Measurements from ENCODE around the gene HMGB3.
A peak's percentile ranks its signal among the peaks of the same experiment; 100 is the strongest.
"Not testable (repeated sequence)": the region's sequence is repeated elsewhere in the genome, so short reads cannot be mapped to it uniquely, and the experiment has no call there.

HMGB3 gene

DNA sequence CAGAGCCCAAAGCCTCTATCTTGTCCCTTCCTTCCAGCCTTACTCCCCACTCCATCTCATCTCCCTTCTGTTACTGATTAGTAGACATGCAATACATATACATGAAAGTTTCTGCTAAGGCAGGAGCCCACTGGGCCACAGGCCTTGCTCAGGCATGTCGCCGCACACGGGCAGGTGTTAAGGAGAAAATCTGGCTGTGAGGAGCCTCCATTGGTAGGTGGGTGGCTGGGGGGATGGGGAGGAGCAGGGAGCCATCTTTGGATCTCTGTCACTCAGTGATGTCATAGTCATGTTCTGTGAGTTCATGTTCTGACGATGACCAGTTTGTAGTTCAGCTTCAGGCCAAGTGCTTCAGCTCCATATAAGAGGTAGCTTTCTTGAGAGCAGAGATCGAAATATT is 2.9 kb upstream of the HMGB3 start:
- no peak for DNase-seq

DNA sequence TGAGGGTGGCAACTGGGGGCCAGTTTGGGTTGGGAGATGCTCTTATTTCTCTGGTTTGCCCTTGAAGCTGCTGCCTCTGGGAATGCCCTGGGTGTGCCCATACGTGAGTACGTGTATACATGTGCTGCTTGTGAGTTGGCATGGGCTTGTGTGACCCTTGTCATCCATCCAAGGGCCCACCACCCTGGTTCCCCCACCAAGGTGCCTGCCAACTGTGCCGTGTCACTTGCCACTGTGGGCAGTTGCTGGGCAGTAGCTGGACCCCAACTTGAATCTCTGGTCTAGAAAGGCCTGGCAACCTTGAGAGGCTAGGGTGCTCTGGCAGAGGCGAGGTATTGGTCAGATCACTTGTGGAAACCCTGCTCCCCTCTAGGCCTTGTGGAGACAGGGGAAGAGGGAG is 2.4 kb upstream of the HMGB3 start:
- no peak for DNase-seq

DNA sequence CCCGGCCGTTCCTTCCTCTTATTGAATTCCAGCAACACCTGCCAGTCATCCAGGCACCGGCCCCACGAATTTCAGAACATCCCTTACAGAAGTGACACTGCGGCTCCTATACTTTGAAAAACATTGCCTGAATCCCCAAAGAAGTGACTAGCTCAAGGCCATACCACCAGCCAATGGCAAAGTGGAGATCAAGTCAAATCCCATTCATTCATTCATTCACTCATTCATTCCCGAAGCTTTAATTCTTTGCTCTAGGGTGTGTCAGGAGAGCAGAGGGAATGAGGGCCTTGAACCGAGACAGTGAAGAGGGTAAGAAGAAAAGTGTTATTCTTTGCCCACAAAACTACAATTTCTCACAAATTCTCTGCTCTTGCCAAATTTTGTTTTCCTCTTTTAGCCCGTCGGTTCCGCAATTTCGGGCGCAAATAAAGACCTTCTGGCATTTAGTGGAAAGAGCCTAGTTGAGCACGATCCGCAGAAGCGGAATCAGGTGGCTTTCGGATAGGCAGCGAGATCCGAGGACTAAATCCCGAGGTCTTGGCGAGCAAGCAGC is 824 bp upstream of the HMGB3 start:
- no peak for DNase-seq

DNA sequence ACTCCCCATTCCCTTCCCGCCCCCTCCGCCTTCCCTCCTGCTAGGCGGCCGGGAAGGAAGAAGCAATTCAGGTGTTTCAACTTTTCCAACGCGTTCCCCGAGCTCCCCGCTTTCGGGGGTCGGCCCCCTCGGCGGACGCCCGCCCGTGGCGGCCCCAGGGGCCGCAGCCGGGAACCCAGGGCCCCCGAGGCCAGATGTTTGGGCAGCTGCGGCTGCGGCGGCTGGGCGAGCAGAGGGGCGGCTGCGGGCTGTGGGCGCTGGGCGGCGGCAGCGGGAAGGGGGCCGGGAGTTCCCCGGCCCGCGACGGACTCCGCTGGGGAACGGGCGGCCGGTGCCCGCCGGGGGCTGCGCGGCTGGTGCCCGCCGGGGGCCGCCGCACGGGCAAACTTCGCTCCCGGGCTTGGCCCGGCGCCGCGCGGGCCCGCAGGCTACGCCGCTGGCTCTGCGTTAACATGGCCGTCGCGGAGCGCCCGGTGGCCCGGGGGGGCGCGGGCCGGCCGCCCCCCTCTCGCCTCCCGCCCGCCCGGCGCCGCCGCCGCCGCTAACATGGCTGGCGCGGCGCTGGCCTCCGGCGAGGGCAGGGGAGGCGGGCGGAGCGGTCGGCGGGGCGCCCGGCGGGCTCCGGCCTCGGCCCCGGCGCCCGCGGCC is 510 bp downstream of the HMGB3 start:
- peak; percentile 30 for DNase-seq

DNA sequence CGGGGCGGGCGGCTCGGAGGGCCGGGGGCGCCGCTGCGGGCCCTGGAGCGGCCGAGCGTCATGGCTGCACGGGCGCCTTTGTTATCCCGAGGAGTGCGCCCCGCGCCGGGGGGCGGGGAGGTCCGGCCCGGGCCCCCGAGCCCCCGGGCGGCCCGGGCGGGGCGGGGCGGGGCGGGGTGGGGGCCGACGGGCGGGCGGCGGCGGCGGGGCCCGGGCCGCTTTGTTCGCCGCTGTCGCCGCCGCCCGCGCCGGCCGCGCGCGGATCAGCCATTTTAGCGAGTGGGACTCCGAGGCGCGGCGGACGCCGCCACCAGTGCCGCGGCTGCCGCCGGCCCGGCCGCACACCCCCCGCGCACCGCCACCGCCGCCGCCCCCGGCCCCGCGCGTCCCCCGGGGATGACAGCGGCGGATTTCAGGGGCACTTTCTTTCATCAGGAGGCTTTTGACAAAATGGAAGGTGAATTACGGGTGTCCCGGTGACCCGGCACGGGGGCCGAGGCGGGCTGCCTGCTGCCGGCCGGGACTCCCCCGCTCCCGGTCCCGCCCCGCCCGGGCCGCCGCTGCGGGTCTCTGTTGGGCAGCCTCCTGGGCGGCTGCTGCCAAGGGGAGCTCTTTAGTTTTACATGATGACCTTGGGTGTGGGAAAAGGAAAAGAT is 1.2 kb downstream of the HMGB3 start:
- DNase-seq: peak; percentile 39

DNA sequence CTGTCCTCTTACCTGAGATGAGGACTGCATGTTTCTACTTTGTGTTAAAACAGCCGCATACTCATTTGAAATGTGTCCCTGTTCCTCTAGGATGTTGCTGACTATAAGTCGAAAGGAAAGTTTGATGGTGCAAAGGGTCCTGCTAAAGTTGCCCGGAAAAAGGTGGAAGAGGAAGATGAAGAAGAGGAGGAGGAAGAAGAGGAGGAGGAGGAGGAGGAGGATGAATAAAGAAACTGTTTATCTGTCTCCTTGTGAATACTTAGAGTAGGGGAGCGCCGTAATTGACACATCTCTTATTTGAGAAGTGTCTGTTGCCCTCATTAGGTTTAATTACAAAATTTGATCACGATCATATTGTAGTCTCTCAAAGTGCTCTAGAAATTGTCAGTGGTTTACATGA is 4.6 kb downstream of the HMGB3 start:
- DNase-seq: not testable (repeated sequence)

DNA sequence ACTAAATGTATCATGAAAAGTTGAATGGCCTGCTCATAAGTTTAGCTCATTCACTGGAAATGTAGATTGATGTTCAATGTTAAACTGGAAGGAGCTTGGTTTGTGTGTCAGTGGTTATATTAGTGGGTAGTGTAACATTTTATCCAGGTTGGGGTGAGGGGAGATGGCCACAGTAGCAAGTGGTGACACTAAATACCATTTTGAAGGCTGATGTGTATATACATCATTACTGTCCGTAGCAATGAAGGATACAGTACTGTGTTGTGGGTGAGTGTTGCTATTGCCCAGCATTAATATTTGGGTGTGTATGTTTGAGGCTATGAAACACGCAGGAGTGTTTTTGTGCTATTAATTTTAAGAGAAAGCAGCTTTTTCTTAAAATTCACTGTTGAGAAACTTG is 6.3 kb downstream of the HMGB3 start:
- DNase-seq: no peak

DNA sequence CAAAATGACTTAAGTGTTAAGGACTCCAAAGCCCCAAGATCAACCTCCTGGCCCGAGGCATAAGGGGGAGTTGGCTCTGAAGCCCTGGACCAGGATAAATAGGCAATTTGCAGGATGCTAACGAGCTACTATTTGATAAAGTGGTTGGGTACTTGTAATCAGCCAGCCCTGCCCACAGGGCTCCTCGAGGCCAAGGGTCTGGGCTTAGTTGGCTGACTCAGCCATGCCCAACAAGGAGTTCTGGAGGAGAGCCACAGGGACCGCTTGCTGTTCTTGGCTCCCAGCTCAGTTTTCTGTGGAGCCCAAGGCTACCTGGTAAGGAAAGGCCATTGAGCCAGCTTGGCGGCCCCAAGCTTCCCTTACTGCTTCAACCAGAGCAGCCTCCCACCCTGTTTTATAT is 7.8 kb downstream of the HMGB3 start:
- no peak for DNase-seq

DNA sequence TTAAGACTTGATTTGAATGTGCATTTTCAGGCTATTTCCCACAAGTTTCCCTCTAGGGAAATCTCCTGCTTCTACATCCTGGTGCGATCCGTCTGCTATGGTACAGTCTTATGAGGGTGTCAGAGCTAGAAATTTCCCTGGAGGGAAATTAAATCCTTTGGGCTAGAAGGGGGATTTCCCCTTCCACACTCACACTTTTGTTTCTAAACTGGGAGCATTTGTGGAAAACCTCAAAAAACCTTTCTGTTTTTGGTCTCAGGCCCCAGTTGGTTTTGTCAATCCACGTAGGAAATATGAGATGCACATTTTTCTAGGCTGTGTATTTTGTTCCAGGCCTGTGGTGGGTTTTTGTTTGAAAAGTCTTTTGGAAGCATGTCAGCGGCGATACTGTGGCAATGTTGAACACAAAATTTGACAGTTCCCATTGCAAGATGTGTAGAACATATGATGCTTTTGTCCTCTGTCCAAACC is 17.8 kb downstream of the HMGB3 start:
- DNase-seq: no peak

DNA sequence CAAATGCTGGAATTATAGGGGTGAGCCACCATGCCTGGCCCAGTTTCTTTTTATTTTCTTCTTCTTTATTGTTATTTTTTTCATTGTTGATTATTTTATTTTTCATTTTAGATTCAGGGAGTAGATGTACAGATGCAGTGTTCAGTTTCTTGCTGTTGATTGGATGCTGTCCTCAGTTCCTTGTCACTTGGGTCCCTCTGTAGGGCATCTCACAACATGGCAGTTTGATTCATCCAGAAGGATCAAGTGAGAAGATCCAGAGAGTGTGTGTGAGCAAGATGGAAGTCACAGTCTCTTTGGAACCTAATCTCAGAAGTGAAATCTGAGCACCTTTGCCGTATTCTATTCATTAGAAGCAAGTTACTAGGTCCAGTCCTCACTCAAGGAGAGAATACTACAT is 20.9 kb downstream of the HMGB3 start:
- DNase-seq: no peak

DNA sequence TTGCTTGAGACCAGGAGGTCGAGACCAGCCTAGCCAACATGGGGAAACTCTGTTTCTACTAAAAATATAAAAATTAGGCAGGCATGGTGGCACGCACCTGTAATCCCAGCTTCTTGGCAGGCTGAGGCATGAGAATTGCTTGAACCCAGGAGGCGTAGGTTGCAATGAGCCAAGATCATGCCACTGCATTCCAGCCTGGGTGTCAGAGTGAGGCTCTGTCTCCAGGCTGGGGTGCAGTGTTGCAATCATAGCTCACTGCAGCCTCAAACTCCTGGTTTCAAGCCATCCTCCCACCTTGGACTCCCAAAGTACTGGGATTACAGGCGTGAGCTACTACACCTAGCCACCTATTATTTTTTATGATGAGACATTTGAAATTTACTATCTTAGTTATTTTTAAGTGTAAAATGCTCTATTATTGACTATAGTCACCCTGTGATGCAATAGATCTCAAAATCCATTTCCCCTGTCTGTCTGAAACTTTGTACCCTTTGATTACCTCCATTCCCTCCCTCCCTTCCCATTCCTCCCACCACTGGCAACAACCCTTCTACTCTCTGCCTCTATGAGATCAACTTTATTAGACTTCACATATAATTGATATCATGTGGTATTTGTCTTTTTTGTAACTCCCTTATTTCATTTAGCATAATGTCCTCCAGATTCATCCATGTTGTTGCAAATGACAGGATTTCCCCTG is 23.4 kb downstream of the HMGB3 start:
- DNase-seq: no peak

DNA sequence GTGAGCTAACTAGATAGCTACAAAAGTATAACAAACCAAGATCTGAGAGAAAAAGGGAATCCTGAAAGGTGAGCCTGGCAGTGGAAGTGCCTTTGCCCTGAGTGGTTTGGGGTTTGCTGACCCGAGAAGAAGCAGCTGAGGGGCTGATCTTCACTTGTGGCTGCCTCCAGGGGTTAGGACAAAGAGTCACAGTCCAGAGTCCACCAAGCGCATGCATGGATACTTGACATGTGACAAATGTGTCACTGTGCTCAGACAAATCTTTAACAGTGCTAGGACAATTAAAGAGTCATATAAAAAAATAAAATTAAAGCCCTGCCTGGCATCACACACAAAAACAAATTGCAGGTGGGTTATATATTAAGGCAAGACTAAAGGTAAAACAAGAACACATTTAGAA is 26.4 kb downstream of the HMGB3 start:
- DNase-seq: no peak

DNA sequence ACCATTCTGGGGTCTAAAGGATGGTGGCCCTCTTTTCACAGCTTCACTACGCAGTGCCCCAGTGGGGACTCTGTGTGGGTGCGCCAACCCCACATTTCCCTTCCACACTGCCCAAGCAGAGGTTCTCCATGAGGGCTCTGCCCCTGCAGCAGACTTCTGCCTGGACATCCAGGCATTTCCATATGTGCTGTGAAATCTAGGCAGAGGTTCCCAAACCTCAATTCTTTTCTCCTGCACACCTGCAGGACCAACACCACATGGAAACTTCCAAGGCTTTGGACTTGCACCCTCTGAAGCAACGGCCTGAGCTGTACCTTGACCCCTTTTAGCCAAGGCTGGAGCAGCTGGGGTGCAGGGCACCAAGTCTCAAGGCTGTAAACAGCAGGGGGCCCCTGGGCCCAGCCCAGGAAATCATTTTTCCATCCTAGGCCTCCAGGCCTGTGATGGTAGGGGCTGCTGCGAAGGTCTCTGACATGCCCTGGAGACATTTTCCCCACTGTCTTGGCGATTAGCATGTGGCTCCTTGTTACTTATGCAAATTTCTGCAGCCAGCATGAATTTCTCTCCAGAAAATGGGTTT is 30.1 kb downstream of the HMGB3 start:
- DNase-seq: no peak

DNA sequence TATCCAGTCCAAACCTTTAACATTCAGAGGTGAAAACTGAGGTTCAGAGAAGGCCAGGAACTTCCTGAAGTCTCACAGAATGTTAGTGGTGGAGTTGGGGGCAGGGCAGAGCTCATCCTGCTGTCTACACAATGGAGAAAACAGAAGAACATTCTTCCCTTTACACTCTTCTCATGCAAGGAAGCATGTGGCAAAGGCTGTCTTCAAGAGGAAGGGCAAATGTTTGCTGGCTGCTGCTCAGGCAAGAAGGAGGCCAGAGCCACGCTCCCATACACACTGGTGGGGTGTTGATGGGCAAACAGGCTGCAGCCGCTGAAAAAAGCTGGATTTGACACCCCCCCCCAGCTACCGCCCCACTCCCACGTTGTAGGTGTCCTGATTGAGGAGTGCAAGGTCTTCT is 32.5 kb downstream of the HMGB3 start:
- DNase-seq: no peak

DNA sequence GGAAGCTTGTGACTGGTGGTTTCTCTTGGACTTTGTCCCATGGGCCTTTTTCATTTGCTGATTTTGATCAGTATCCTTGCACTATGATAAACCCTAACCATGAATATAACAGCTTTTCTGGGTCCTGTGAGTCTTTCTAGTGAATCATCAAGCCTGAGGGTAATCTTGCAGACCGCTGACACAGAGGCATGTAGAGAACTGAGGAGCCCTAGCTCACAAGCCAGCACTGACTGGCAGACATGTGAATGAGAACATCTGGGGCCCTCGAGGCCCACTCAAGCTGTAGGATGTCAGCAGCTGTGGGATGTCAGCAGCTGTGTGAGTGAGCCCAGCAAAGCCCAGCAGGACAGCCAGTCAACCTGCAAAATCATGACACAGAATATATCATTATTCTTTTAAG is 36.7 kb downstream of the HMGB3 start:
- DNase-seq: no peak

DNA sequence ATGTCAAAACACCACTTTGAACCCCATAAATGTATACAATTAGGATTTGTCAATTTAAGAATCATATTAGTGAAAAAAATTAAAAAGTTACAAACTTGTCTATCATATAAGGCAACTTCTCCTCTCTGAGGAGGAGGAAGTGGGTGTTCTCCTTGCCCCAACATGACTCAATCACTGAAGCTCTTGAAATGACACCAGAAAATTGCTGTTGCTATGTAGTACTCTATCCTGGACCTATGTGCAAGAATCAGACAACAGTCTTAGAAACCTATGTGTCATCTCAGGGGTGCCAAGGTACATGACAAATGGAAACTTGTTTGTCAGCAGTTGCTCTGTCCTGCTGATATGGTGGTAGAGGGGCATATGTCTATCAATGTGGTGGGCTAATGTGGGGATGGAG is 47.7 kb downstream of the HMGB3 start:
- DNase-seq: no peak

DNA sequence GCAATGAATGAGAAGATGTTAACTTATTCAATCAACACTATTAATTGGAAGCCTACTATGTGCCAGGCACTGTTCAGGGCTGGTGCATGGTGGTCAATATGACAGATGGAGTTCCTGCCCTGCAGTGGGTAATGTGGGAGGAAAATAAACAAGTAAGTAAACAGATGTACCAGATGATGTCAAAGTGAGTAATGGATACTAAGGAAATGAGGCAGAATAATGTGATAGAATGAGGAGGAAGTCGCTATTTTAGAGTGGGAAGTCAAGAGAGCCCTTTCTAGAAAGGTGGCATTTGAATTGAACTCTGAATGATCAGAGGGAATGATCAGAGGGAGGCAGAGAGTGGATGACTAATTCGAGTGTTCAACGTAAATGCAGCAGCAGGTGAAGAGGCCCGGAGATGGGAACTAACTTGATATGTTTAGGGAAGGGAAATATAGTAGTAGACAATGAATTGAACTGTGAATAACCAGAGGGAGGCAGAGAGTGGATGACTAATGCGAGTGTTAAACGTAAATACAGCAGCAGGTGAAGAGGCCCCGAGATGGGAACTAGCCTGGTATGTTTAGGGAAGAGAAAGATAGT is 48.3 kb downstream of the HMGB3 start:
- no peak for DNase-seq

DNA sequence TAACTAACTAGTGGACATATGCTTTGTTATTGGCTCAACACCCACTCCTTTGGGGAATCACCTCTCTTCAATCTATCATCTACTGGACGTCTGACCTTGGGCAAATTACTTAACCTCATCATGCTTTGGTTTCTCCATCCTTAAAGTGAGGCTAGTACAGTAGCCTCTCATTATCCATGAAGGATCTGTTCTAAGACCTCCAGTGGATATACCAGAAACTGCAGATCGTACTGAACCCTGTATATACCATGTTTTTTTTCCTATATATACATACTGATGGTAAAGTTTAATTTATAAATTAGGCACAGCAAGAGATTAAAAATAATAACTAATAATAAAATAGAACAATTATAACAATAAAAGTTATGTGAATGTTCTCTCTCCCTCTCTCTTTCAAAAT is 56.2 kb downstream of the HMGB3 start:
- DNase-seq: no peak

Measured in NCI-H146 (cell line).